Measurements from ENCODE around the gene ZNF618.

DNA sequence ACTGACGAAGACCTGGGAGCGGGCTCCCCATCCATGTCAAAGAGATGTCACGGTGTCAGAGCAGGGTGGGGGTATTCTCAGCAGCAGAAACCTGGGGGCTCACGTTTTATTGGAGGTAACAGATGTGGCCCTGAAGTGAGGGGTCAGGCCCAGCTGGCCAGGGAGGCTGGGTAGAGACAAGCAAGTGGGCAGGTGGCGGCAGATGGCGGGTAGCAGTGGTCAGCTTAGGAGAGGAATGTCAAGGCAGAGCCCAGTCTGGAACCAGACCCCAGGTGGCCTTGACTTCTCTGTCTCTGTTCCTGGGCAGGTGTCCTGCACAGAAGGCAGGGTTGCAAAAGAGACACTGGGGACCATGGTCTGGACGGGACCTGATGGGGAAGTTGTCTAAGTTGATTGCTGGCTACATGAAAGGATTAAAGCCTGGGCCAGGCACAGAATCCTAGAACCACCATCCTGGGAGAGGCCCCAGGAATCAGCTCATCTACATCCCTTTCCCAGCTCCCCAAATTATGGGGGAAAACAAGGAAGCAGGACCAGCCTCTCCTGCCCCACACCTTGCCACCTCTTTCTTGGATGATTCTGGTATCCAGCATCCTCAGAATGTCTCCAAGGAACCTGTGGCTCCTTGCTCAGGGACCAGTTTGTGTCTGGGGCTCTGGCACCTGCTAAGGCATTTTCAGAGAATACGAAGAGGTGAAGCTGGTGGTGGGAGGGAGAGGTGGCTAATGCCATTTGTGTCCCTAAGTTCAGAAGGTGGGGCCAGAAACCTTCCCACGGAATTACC, 129.5 kb downstream of the ZNF618 start:
- TF ChIP-seq, protein P1, sequence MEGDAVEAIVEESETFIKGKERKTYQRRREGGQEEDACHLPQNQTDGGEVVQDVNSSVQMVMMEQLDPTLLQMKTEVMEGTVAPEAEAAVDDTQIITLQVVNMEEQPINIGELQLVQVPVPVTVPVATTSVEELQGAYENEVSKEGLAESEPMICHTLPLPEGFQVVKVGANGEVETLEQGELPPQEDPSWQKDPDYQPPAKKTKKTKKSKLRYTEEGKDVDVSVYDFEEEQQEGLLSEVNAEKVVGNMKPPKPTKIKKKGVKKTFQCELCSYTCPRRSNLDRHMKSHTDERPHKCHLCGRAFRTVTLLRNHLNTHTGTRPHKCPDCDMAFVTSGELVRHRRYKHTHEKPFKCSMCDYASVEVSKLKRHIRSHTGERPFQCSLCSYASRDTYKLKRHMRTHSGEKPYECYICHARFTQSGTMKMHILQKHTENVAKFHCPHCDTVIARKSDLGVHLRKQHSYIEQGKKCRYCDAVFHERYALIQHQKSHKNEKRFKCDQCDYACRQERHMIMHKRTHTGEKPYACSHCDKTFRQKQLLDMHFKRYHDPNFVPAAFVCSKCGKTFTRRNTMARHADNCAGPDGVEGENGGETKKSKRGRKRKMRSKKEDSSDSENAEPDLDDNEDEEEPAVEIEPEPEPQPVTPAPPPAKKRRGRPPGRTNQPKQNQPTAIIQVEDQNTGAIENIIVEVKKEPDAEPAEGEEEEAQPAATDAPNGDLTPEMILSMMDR (IDR thresholded peaks at IDR 0.05), result no peak
- no peak for TF ChIP-seq POLR2A (IDR thresholded peaks at IDR 0.05)

All from ovary (tissue), 3 donors.